ENCODE data around the gene H2BK1.
A peak's percentile ranks its signal among the peaks of the same experiment; 100 is the strongest.

H2BK1 gene

GRCh38 chr7:151174246-151175046 is 35.8 kb downstream of the H2BK1 start:
- no peak overlapping the region for H3K4me3 ChIP-seq (ENCODE audit: low read depth, low read length)
- no peak for TF ChIP-seq CTCF (IDR thresholded peaks at IDR 0.05; ENCODE audit: low read depth, low read length, missing control alignments)
- no peak for DNase-seq (ENCODE audit: low read depth)

GRCh38 chr7:151173386-151174245 is 36.7 kb downstream of the H2BK1 start:
- no peak for DNase-seq (ENCODE audit: low read depth)
- no peak for TF ChIP-seq CTCF (IDR thresholded peaks at IDR 0.05; ENCODE audit: low read depth, low read length, missing control alignments)
- no peak overlapping the region for H3K4me3 ChIP-seq (ENCODE audit: low read depth, low read length)

- H3K4me3 ChIP-seq (ENCODE audit: low read depth, low read length): no peak overlapping the region
- TF ChIP-seq CTCF (IDR thresholded peaks at IDR 0.05; ENCODE audit: low read depth, low read length, missing control alignments): peak; percentile 100
- DNase-seq (ENCODE audit: low read depth): peak; percentile 4
Measured at GRCh38 chr7:151172273-151173141, 37.8 kb downstream of the H2BK1 start.

GRCh38 chr7:151168787-151169162 is 41.5 kb downstream of the H2BK1 start:
- TF ChIP-seq CTCF (IDR thresholded peaks at IDR 0.05; ENCODE audit: low read depth, low read length, missing control alignments): no peak

GRCh38 chr7:151168003-151168786 is 42.1 kb downstream of the H2BK1 start:
- no peak for DNase-seq (ENCODE audit: low read depth)
- TF ChIP-seq CTCF (IDR thresholded peaks at IDR 0.05; ENCODE audit: low read depth, low read length, missing control alignments): peak; percentile 79
- no peak overlapping the region for H3K4me3 ChIP-seq (ENCODE audit: low read depth, low read length)

More at GRCh38 chr7:151168787-151169162, 41.5 kb downstream of the H2BK1 start:
- no peak for DNase-seq (ENCODE audit: low read depth)
- no peak overlapping the region for H3K4me3 ChIP-seq (ENCODE audit: low read depth, low read length)
